HCT116 (cell line): Measurements from ENCODE around the gene SLC44A1. TPM values are rescaled to one million over a fixed set of nuclear protein-coding genes. Genes with fewer than 3 reads are reported as not detected.

Experiments
- ATAC-seq: fragments of 200-7000 bp; cut with Tn5 transposase; 2 replicates; pipeline ENCODE4 v1.9.1; 2020; ENCODE audit warnings: mild to moderate bottlenecking, moderate library complexity
- BruUV-seq: library from RNA; stranded (reverse); fragments of 400-500 nt; replicated peaks from 2 replicates; lab custom pipeline; 2021; lab: Mats Ljungman, UMichigan
- CTCF ChIA-PET: fragments of 300-600 bp; sonication (Branson Sonifier 250); formaldehyde crosslinking; loops from one replicate; lab custom pipeline; 2021; ENCODE audit warnings: antibody characterized with exemption; lab: Charles Lee
- POLR2A ChIA-PET: fragments of 300-600, 350-600 bp; sonication (Branson Sonifier 250); formaldehyde crosslinking; loops from one replicate; lab custom pipeline; 2021; ENCODE audit warnings: antibody characterized with exemption; lab: Charles Lee
- RAD21 ChIA-PET, 2 experiments: fragments of 300-600 bp; sonication (Branson Sonifier 250); formaldehyde crosslinking; loops; one replicate each; lab custom pipeline; 2023; ENCODE audit warnings: low total read pairs in 2 of 2; ENCODE audit not compliant: uncharacterized antibody in 2 of 2, unreplicated experiment in 2 of 2, low non-redundant PET in 1 of 2; lab: Charles Lee
- DNase-seq: peaks from one replicate; pipeline ENCODE4 v3.0.0-alpha.2; 2010; ENCODE audit warnings: low read depth, low spot score
- H2AFZ ChIP-seq: fragments of 200-600 bp; shearing (Covaris generic), sonication (generic); 2 replicates; pipeline ENCODE4 v1.6.1; 2017; ENCODE audit warnings: low read depth, mixed run types, mixed read lengths, antibody characterized with exemption, low read length; ENCODE audit not compliant: poor library complexity, severe bottlenecking
- H3K27ac ChIP-seq: 2 replicates; pipeline ENCODE4 v1.5.1; 2012; ENCODE audit warnings: low read depth, low read length
- H3K27me3 ChIP-seq: fragments of 200-600 bp; sonication (generic); 2 replicates; pipeline ENCODE4 v1.6.1; 2016; ENCODE audit warnings: mixed run types, low read length, mixed read lengths; ENCODE audit not compliant: insufficient read depth
- H3K36me3 ChIP-seq, 2 experiments: fragments of 200-500 bp in 1 of 2; fragments of 200-600 bp in 1 of 2; sonication (Bioruptor generic) in 1 of 2; sonication (generic) in 1 of 2; 2 replicates each; pipeline versions ENCODE4 v1.5.1 to v1.6.1; 2014 to 2016; ENCODE audit warnings: low read length in 2 of 2, inconsistent platforms in 1 of 2, mixed read lengths in 1 of 2, mixed run types in 1 of 2; ENCODE audit not compliant: insufficient read depth in 2 of 2, control insufficient read depth in 1 of 2
- H3K4me1 ChIP-seq, 2 experiments: fragments of 200-600 bp in 1 of 2; sonication (generic) in 1 of 2; 2 replicates each; pipeline versions ENCODE4 v1.5.1 to v1.6.1; 2012 to 2017; ENCODE audit warnings: low read length in 2 of 2, inconsistent platforms in 1 of 2, mild to moderate bottlenecking in 1 of 2, mixed read lengths in 1 of 2, mixed run types in 1 of 2, moderate library complexity in 1 of 2; ENCODE audit not compliant: insufficient read depth in 2 of 2, control insufficient read depth in 1 of 2
- H3K4me2 ChIP-seq: fragments of 200-600 bp; sonication (generic); 2 replicates; pipeline ENCODE4 v1.6.1; 2017; ENCODE audit warnings: mixed run types, low read length, mixed read lengths
- H3K4me3 ChIP-seq, 2 experiments: fragments of 200-600 bp in 1 of 2; sonication (generic) in 1 of 2; replicated peaks in 1 of 2; 2 replicates each; pipeline ENCODE4 v1.5.1; 2011 to 2016; ENCODE audit warnings: low read length in 2 of 2, control low read depth in 1 of 2, low read depth in 1 of 2, mild to moderate bottlenecking in 1 of 2, mixed read lengths in 1 of 2, mixed run types in 1 of 2
- H3K79me2 ChIP-seq: fragments of 200-600 bp; sonication (generic); 2 replicates; pipeline ENCODE4 v1.6.1; 2017; ENCODE audit warnings: mild to moderate bottlenecking, mixed run types, low read length, moderate library complexity, mixed read lengths; ENCODE audit not compliant: insufficient read depth
- H3K9ac ChIP-seq: fragments of 200-600 bp; sonication (generic); 2 replicates; pipeline ENCODE4 v1.6.1; 2016; ENCODE audit warnings: low read length, mixed read lengths
- H3K9me2 ChIP-seq: fragments of 200-600 bp; sonication (generic), shearing (Covaris generic); 2 replicates; pipeline ENCODE4 v1.6.1; 2017; ENCODE audit warnings: mixed run types, mild to moderate bottlenecking, moderate library complexity; ENCODE audit not compliant: insufficient read depth
- H3K9me3 ChIP-seq, 2 experiments: fragments of 200-500 bp in 1 of 2; fragments of 200-600 bp in 1 of 2; sonication (Bioruptor generic) in 1 of 2; sonication (generic) in 1 of 2; 2 replicates each; pipeline ENCODE4 v1.6.1; 2014 to 2017; ENCODE audit warnings: low read length in 2 of 2, mixed read lengths in 2 of 2, inconsistent platforms in 1 of 2, low read depth in 1 of 2, mild to moderate bottlenecking in 1 of 2, mixed run types in 1 of 2, moderate library complexity in 1 of 2; ENCODE audit not compliant: control insufficient read depth in 1 of 2, insufficient read depth in 1 of 2
- H4K20me1 ChIP-seq: fragments of 200-600 bp; sonication (generic), shearing (Covaris generic); 2 replicates; pipeline ENCODE4 v1.6.1; 2017; ENCODE audit warnings: mixed run types, mild to moderate bottlenecking, moderate library complexity; ENCODE audit not compliant: insufficient read depth
- CBX3 ChIP-seq: IDR thresholded peaks from 2 replicates; pipeline ENCODE4 v1.6.1; 2012; ENCODE audit warnings: low read depth
- CEBPB ChIP-seq: IDR thresholded peaks from 2 replicates; pipeline ENCODE4 v1.6.1; 2012; ENCODE audit warnings: low read depth
- EGR1 ChIP-seq: IDR thresholded peaks from 2 replicates; pipeline ENCODE4 v1.6.1; 2012; ENCODE audit warnings: low read depth
- ELF1 ChIP-seq: IDR thresholded peaks from 2 replicates; pipeline ENCODE4 v1.6.1; 2012; ENCODE audit warnings: low read depth, borderline replicate concordance
- EZH2phosphoT487 ChIP-seq: fragments of 200-600 bp; IDR thresholded peaks from 2 replicates; pipeline ENCODE4 v1.6.1; 2018; ENCODE audit warnings: antibody characterized with exemption, borderline replicate concordance
- POLR2A ChIP-seq: IDR thresholded peaks from 2 replicates; pipeline ENCODE4 v1.7.0; 2011; ENCODE audit warnings: borderline replicate concordance; ENCODE audit not compliant: insufficient read depth, insufficient read length; ENCODE audit errors: extremely low read depth
- POLR2AphosphoS5 ChIP-seq: IDR thresholded peaks from 2 replicates; pipeline ENCODE4 v1.6.1; 2011; ENCODE audit warnings: mild to moderate bottlenecking, low read depth, low read length, moderate library complexity
- SRF ChIP-seq: IDR thresholded peaks from 2 replicates; pipeline ENCODE4 v1.6.1; 2012; ENCODE audit warnings: low read depth
- TCF7L2 ChIP-seq: IDR thresholded peaks from 2 replicates; pipeline ENCODE4 v1.7.0; 2011; ENCODE audit warnings: borderline replicate concordance, inconsistent platforms; ENCODE audit not compliant: insufficient read depth, insufficient read length; ENCODE audit errors: extremely low read depth
- YY1 ChIP-seq: IDR thresholded peaks from 2 replicates; pipeline ENCODE4 v1.6.1; 2011; ENCODE audit warnings: low read length, low read depth, moderate library complexity, mild to moderate bottlenecking; ENCODE audit not compliant: insufficient replicate concordance; ENCODE audit errors: extremely low read depth
- ZFX ChIP-seq: fragments of 450-650 bp; IDR thresholded peaks from 2 replicates; pipeline ENCODE4 v1.6.1; 2017
- ZNF274 ChIP-seq: fragments of 200-500 bp; sonication (Bioruptor generic); IDR thresholded peaks from 2 replicates; pipeline ENCODE4 v1.6.1; 2014; ENCODE audit warnings: mild to moderate bottlenecking, low read depth, low read length, inconsistent platforms
- intact Hi-C: fragments of 100-400 bp; cut with micrococcal nuclease; formaldehyde crosslinking; loops from 2 replicates; pipeline ENCODE4 v1.10.0; 2022
- total RNA-seq: library from RNA; stranded (reverse); gene quantifications from one replicate; pipeline ENCODE4 v1.2.1, GENCODE V29; 2021; ENCODE audit not compliant: unreplicated experiment
- TF ChIP-seq, protein P1 (sequence below): IDR thresholded peaks from 2 replicates; pipeline ENCODE4 v1.6.1; 2012
- TF ChIP-seq, protein P2 (sequence below): IDR thresholded peaks from 2 replicates; pipeline ENCODE4 v1.6.1; 2012
- TF ChIP-seq, protein P3 (sequence below): IDR thresholded peaks from 2 replicates; pipeline ENCODE4 v1.6.1; 2012; ENCODE audit warnings: low read depth

Gene SLC44A1
- total RNA-seq, 1 experiment from 2014 or later, result 44.1 TPM

DNA sequence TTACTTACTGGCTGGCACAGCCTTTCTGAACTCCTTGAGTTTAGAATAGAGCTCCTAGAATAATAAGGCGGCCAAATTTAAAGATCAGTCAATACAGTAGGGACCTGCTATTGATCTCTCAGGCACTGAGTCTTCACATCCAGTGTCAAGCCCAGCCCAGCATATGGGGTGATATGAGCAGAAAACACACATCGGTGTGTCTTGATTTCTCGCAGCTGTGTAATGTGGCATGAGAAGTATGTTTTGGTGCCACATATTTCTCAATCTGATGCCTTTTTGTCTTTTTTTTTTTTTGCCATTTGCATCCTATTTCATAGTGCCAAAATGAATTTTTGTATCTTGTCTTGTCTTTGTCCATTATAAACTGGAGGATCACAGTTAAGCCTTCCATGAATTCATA is 152.0 kb downstream of the SLC44A1 start:
- ChIA-PET RAD21 (no interaction called here), POLR2A (no interaction called here), CTCF (no interaction called here)
- Histone ChIP-seq H3K79me2 (no peaks in the 10 kb centered on the region), H2AFZ (no peak overlapping the region), H3K4me3 (no peak overlapping the region), H3K4me1 (no peaks in the 10 kb centered on the region), H3K9me3 (no peaks in the 10 kb centered on the region), H3K36me3 (no peaks in the 10 kb centered on the region), H3K4me2 (no peak overlapping the region), H4K20me1 (no peaks in the 10 kb centered on the region), H3K27me3 (no peaks in the 10 kb centered on the region), H3K9ac (no peak overlapping the region), H3K9me2 (no peaks in the 10 kb centered on the region), H3K27ac (no peak overlapping the region)
- intact Hi-C loops, result no loop called here
- ATAC-seq, result no peak
- TF ChIP-seq EZH2phosphoT487 (no peak), TCF7L2 (no peak), EGR1 (no peak), POLR2A (no peak)
- DNase-seq, result no peak
- BruUV-seq, result no TSS peak

DNA sequence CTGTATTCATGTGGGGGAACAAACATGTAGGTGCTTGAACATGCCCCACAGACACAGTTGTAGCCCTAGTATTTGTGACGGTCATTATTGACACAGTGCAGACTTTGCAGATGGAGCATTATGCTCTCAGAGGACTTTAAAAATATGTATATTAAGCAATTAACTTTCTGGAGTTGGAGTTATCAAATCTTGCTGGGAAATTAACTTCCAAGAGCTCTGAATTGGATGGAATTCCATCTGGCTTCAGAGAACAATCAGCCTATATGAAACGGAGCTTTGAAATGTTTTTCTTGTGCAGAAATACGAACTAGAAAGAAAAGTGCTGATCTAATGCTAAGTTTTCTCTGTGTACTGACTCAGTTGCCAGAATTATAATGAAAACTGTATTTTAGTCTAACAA is 152.4 kb downstream of the SLC44A1 start:
- ChIA-PET RAD21 (no interaction called here), CTCF (no interaction called here), POLR2A (no interaction called here)
- H3K79me2 ChIP-seq, result no peaks in the 10 kb centered on the region
- intact Hi-C loops, result no loop called here
- DNase-seq (no peak), ATAC-seq (no peak)
- no peak overlapping the region for H3K9ac ChIP-seq
- no peaks in the 10 kb centered on the region for H3K9me3 ChIP-seq
- TF ChIP-seq ELF1 (no peak), SRF (no peak), ZFX (no peak), POLR2AphosphoS5 (no peak), ZNF274 (no peak), CBX3 (no peak), YY1 (no peak), EZH2phosphoT487 (no peak), CEBPB (no peak)
- TF ChIP-seq, protein P1, sequence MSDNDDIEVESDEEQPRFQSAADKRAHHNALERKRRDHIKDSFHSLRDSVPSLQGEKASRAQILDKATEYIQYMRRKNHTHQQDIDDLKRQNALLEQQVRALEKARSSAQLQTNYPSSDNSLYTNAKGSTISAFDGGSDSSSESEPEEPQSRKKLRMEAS, result no peak
- TF ChIP-seq, protein P2, sequence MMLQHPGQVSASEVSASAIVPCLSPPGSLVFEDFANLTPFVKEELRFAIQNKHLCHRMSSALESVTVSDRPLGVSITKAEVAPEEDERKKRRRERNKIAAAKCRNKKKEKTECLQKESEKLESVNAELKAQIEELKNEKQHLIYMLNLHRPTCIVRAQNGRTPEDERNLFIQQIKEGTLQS, result no peak
- TF ChIP-seq, protein P3, sequence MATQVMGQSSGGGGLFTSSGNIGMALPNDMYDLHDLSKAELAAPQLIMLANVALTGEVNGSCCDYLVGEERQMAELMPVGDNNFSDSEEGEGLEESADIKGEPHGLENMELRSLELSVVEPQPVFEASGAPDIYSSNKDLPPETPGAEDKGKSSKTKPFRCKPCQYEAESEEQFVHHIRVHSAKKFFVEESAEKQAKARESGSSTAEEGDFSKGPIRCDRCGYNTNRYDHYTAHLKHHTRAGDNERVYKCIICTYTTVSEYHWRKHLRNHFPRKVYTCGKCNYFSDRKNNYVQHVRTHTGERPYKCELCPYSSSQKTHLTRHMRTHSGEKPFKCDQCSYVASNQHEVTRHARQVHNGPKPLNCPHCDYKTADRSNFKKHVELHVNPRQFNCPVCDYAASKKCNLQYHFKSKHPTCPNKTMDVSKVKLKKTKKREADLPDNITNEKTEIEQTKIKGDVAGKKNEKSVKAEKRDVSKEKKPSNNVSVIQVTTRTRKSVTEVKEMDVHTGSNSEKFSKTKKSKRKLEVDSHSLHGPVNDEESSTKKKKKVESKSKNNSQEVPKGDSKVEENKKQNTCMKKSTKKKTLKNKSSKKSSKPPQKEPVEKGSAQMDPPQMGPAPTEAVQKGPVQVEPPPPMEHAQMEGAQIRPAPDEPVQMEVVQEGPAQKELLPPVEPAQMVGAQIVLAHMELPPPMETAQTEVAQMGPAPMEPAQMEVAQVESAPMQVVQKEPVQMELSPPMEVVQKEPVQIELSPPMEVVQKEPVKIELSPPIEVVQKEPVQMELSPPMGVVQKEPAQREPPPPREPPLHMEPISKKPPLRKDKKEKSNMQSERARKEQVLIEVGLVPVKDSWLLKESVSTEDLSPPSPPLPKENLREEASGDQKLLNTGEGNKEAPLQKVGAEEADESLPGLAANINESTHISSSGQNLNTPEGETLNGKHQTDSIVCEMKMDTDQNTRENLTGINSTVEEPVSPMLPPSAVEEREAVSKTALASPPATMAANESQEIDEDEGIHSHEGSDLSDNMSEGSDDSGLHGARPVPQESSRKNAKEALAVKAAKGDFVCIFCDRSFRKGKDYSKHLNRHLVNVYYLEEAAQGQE, result no peak
- BruUV-seq, result no TSS peak
- no peaks in the 10 kb centered on the region for H3K27me3 ChIP-seq
- H3K9me2 ChIP-seq, result no peaks in the 10 kb centered on the region
- no peak overlapping the region for H3K27ac ChIP-seq
- no peaks in the 10 kb centered on the region for H3K36me3 ChIP-seq
- no peaks in the 10 kb centered on the region for H4K20me1 ChIP-seq
- H3K4me1 ChIP-seq, result no peaks in the 10 kb centered on the region
- no peak overlapping the region for H2AFZ ChIP-seq
- no peak overlapping the region for H3K4me2 ChIP-seq
- H3K4me3 ChIP-seq, result no peak overlapping the region
